Choroid plexus epithelial cell (primary cell): ENCODE data around the gene SMPDL3B.

ENCODE experiments used
- DNase-seq: peaks from one replicate; pipeline ENCODE4 v3.0.0-alpha.2; 2010; ENCODE audit warnings: low read depth
- H3K4me3 ChIP-seq: 2 replicates; pipeline ENCODE4 v1.5.1; 2011; ENCODE audit warnings: low read depth, mild to moderate bottlenecking, control low read depth, low read length, moderate library complexity
- TF ChIP-seq, protein P1 (sequence below): conservative IDR thresholded peaks from 2 replicates; pipeline ENCODE4 v1.5.1; 2011; ENCODE audit warnings: low read depth, mild to moderate bottlenecking, control low read depth, inconsistent platforms, low read length, moderate library complexity

SMPDL3B gene

DNA sequence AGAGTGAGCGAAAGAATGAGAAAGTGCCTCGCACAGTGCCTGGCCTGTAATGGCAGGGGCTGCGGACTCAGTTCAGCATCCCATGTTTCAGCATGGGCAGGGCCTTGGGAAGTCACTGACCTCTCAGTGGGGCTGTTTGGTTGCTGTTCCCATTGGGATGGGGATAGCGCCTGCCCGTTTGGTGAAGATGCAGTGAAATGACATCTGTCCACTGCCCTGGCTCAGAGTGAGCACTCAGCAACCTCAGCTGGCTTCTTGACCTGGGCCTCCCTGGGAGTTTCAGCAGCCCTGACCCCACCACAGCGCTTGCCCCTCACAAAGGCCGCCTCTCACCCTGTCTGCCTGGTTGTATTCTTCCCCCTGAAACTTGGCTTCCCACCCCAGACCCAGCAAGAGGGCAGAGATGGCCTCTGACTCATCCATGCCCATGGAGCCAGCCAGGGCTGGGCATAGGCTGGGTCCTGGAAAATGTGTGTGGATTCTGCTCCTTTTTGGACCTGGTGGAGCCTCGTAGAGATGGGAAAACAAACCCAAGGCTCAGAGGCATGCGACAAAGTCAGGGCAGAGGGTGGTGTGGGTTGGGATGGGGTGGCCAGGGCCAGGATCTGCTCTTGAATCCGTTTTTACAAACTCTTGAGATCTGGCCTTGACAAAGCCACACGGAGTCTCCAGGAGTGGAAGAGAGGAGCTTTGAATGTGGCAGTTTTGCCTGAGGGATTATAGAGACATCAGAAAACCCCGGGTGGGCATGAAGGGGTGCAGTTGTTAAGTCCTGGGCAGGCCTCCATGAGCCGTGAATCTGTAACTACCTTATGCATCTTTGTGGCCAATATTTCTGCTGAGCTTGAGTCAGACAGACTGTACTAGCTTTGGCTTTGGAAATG, 26.2 kb downstream of the SMPDL3B start:
- peak overlapping the region; percentile 74 for H3K4me3 ChIP-seq
- TF ChIP-seq, protein P1, sequence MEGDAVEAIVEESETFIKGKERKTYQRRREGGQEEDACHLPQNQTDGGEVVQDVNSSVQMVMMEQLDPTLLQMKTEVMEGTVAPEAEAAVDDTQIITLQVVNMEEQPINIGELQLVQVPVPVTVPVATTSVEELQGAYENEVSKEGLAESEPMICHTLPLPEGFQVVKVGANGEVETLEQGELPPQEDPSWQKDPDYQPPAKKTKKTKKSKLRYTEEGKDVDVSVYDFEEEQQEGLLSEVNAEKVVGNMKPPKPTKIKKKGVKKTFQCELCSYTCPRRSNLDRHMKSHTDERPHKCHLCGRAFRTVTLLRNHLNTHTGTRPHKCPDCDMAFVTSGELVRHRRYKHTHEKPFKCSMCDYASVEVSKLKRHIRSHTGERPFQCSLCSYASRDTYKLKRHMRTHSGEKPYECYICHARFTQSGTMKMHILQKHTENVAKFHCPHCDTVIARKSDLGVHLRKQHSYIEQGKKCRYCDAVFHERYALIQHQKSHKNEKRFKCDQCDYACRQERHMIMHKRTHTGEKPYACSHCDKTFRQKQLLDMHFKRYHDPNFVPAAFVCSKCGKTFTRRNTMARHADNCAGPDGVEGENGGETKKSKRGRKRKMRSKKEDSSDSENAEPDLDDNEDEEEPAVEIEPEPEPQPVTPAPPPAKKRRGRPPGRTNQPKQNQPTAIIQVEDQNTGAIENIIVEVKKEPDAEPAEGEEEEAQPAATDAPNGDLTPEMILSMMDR = no peak
- DNase-seq = peak; percentile 32

DNA sequence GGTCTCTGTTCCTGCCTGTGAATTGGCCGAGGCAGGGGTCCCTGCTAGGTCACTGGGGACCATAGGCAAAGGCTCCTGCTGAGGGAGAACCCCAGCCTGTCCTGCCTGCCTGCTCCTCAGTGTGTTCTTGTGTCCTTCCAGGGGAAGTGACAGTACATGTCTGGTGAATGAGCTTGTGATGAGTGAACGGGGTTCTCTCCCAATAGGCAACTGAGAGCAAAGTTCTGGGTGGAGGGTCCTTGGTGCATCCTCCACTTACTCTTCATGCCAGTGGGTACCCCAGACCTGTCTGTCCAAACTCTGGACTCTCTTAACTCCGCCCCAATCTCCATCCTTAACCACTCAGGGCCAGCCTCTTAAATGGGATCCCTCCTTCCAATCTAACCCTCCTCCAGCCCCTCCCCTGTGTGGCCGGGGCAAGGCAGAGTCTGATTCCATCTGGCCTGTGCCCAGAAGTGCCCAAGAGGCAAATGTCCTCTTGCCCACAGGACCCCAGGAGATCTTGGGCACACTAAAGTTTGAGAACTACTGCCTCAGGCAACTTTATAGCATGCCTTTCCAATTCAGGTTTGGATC, 26.9 kb downstream of the SMPDL3B start:
- TF ChIP-seq, protein P1 = no peak
- DNase-seq = peak; percentile 11
- H3K4me3 ChIP-seq = no peak overlapping the region

DNA sequence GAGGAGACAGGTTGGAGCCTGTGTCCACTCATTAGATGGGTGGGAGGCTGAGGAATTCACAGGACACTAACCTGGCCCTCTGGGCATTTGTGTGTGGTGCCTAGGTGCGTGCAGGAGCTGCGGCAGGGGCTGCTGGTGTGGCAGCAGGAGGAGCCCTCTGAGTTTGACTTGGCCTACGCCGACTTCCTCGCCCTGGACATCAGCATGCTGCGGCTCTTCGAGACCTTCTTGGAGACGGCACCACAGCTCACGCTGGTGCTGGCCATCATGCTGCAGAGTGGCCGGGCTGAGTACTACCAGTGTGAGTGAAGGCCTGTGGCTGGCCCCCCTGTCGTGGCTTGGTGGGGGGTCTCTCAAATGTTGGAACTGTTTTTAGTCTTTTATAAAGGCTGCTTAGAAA, 28.6 kb downstream of the SMPDL3B start:
- TF ChIP-seq, protein P1 = no peak
- no peak overlapping the region for H3K4me3 ChIP-seq
- no peak for DNase-seq

DNA sequence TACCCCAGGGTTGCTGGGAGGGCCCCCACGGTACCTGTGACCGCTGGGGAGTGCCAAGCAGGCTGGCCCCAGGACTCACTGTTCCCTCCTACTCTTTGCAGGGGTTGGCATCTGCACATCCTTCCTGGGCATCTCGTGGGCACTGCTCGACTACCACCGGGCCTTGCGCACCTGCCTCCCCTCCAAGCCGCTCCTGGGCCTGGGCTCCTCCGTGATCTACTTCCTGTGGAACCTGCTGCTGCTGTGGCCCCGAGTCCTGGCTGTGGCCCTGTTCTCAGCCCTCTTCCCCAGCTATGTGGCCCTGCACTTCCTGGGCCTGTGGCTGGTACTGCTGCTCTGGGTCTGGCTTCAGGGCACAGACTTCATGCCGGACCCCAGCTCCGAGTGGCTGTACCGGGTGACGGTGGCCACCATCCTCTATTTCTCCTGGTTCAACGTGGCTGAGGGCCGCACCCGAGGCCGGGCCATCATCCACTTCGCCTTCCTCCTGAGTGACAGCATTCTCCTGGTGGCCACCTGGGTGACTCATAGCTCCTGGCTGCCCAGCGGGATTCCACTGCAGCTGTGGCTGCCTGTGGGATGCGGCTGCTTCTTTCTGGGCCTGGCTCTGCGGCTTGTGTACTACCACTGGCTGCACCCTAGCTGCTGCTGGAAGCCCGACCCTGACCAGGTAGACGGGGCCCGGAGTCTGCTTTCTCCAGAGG, 31.8 kb downstream of the SMPDL3B start:
- DNase-seq = no peak
- TF ChIP-seq, protein P1 = no peak
- no peak overlapping the region for H3K4me3 ChIP-seq

DNA sequence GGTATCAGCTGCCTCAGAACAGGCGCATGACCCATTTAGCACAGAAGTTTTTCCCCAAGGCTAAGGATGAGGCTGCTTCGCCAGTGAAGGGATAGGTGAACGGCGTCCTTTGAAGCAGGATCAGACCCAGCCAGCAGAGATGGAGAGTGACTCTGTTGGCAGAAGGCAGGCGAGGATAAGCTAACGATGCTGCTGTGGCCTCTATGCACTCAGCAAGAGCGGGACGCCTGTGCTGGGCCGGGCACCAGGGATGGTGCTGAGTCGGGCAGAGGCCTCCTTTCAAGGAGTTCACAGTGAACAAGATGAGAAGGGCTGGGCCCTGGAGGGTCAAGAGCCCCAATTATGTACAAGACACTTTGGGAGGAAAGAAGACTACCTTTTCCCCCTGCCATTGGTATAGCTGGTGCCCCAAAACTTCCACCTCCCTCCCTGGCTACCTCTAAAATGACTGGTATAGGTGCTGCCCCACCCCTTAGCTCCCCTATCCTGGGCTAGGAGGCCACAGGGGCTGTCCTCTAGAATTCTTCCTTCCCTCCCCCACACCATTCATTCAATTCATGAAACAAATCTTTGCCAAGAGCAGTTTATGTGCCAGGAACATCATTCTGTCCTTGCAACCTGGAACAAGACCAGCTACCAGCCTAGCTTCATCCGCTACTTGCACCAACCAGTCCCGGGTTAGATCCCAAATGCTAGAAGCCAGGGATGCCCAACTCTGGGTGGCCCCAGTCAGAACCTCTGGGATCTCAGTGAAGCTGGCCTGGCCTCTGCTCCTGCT, 32.5 kb downstream of the SMPDL3B start:
- DNase-seq = no peak
- TF ChIP-seq, protein P1 = no peak
- no peak overlapping the region for H3K4me3 ChIP-seq

DNA sequence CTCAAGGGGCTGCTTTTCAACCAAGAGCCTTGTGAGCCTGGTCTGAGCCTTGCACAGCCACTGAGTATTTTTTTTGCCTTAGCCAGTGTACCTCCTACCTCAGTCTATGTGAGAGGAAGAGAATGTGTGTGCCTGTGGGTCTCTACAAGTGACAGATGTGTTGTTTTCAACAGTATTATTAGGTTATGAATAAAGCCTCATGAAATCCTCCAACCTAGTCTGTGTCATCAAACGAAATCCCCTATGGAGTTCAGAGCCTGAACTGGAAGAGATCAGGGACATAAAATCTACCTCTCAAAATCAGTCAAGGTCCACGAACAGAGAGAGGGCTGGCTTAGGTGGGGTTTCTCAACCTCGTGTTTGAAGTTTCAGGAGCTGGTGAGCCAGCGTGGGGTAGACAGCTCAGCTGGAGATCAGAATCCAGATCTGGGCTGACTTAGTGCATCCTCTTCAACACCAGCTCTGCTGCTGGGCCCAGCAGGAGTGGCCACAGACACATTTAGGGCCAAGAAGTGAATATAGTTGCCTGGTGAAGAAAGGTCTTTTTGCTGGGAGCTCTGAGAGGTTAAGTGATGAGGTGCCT, 33.2 kb downstream of the SMPDL3B start:
- TF ChIP-seq, protein P1 = no peak
- DNase-seq = peak; percentile 55
- no peak overlapping the region for H3K4me3 ChIP-seq
